ENCODE data around the gene PPM1M.

GRCh38 chr3:52238761-52239701, 6.5 kb upstream of the PPM1M start, which contains the start of gene TWF2:
- TF ChIP-seq CTCF (conservative IDR thresholded peaks at IDR 0.05): no peak
- no peak for TF ChIP-seq EZH2 (IDR thresholded peaks at IDR 0.05; ENCODE audit: low read depth)
